ENCODE results near the gene SAPCD2.

GRCh38 chr9:137015540-137015930 is 54.8 kb downstream of the SAPCD2 start:
- no peak for TF ChIP-seq EZH2 (IDR thresholded peaks at IDR 0.05; ENCODE audit: borderline replicate concordance, low read length)
- TF ChIP-seq CTCF (conservative IDR thresholded peaks at IDR 0.05 in 1 of 2, IDR thresholded peaks at IDR 0.05 in 1 of 2; ENCODE audit: extremely low read depth in 1 of 2, insufficient read depth in 1 of 2, low read depth in 1 of 2, low read length in 2 of 2): no peak

Measured in mammary epithelial cell (primary cell).